HG03097 (cell line): ENCODE measurements around the gene ABHD17A.

Source experiments
- ATAC-seq: cut with Tn5 transposase; IDR thresholded peaks from one replicate; pipeline ENCODE4 v1.9.1; 2021; ENCODE audit not compliant: unreplicated experiment, low FRiP score

ABHD17A gene

DNA sequence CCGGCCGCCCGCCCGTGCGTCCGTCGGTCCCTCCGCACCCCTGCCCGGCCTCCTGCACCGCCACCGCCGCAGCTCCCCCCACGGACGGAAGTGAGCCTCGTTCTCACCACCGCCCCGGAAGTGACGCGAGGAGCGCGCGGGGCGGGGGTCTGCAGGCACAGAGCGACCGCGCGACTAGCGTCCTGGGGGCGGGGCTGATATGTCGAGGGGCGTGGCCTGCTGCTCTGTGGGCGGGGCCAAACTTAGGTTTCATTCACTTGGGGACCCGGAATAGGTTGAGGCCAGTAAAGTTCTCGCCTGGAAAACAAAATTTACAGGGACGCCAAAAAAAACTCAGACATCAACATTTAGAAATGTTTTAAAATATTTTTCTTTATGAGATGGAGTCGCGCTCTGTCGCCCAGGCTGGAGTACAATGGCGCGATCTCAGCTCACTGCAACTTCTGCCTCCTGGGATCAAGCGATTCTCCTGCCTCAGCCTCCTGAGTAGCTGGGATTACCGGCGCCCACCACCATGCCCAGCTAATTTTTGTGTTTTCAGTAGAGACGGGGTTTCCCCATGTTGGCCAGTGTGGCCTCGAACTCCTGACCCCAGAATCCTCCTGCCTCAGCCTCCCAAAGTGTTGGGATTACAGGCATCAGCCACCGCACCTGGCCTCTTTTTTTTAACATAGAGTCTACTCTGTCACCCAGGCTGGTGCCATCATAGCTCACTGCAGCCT, at the start of gene ABHD17A:
TSS of gene ABHD17A (minus strand) at position 99 of the 722 bp plus-strand sequence. CDS start 3,930 bp downstream, outside the sequence.
- ATAC-seq = peak; percentile 65

DNA sequence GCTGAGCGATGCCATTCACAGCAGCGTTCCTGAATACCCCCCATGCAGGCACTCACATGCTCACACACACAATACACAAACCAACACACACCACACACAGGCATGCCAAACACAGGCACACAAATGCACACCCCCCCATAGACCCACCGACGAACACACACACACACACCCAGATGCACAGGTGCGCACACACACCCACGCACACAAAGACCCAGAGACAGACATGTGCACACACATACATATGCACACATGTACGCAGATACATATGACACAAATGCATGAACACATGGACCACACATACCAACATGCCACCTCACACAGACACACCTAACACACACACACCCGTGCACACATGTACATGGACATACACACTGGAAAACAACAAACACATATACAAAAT, 48.6 kb upstream of the ABHD17A start:
- ATAC-seq = no peak

DNA sequence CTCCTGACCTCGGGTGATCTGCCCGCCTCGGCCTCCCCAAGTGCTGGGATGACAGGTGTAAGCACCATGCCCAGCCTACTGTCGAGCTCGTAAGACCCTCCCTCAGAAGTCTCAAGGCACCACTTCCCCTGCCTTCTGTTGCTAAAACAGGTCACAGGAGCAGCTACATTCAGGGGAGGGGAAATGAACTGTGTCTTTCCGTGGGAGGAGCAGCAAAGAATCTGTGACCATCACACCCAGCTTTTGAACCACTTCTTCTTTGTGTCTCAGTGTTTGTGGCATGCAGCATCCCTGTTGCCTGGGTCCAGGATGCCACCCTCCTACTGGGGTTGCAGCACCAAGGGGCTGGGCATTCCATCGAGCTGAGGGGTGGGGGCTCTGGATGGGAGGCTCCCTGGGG, 47.9 kb upstream of the ABHD17A start:
- ATAC-seq = no peak

DNA sequence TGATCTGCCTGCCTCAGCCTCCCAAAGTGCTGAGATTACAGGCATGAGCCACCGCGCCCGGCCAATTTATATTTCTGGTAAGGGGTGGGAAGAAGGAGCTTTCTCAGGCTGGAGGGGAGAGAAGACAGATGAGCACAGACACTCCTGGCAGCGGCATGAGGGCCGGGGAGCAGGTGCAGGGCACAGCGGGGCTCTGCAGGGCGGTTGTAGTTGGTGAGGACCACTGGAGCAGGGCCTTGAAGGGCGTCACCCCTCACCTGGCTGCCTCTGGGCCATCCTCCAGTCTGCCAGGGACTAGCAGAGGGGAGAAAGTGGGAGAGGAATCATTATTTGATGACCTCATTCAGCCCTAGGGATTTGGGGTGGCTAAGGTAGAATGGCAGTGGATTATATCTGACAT, 47.1 kb upstream of the ABHD17A start:
- ATAC-seq = no peak

DNA sequence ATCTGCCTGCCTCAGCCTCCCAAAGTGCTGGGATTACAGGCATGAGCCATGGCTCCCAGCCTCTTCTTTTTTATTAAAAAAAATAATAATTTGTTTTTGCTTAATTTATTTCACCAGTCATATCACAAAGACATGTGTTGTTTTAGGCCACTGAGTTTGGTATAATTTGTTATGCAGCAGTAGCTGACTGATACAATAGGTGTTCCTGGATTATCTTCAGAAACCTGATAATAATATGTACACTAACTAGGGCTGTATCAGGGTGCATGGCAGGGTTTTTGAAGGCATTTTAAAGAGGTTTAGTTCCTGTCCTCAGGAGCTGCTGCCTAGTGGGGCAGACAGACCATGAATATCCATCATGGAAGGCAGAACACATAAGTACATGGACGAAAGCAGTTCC, 46.1 kb upstream of the ABHD17A start:
- ATAC-seq = no peak

DNA sequence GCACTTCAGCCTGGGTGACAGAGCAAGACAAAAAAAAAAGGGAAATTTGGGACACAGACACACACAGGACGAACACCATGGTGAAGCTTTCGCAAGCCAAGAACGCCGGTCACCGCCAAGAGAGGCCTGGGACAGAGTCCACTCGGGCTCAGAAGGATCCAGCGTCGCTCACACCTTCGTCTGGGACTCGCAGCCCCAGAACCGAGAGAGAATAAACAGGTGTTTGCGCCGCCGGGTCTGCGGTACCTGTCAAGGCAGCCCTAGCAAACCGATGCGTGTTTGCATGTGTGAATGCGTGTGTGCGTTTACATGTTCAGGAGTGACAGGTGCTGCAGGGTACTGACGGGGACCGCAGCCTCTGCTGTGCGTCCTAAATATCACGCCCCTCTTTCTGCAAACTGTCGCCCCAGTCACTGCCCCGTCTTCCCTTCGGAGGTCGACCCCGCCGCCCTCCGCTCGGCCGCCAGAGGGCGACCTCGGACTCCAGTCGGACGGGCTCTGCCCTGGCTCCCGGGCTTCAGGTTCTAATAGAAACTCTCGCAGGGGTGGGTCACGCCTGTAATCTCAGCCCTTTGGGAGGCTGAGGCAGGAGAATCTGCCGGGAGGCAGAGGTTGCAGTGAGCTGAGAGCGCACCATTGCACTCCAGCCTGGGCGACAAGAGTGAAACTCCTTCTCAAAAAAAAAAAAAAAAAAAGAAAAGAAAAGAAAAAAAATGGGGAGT, 43.9 kb upstream of the ABHD17A start:
- ATAC-seq = no peak

DNA sequence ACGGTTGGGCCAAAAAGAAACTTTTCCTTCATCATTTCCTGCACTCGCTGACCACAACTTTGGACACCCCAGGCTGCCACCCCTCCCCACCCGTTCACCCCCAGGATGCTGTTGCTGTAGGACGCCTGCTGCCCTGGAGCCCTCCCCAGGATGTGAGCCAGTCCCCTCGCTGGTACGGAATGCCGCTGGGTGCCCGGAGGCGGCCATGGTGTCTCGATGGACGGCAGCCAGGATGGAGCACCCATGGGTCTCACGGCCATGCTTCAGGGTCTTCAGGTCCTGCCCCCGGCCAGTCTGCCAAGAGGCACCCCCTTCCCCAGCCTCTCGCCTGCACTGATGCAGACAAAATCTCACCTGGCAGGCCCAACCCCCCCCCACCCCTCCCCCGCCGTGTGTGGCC, 40.2 kb upstream of the ABHD17A start:
- ATAC-seq = no peak

DNA sequence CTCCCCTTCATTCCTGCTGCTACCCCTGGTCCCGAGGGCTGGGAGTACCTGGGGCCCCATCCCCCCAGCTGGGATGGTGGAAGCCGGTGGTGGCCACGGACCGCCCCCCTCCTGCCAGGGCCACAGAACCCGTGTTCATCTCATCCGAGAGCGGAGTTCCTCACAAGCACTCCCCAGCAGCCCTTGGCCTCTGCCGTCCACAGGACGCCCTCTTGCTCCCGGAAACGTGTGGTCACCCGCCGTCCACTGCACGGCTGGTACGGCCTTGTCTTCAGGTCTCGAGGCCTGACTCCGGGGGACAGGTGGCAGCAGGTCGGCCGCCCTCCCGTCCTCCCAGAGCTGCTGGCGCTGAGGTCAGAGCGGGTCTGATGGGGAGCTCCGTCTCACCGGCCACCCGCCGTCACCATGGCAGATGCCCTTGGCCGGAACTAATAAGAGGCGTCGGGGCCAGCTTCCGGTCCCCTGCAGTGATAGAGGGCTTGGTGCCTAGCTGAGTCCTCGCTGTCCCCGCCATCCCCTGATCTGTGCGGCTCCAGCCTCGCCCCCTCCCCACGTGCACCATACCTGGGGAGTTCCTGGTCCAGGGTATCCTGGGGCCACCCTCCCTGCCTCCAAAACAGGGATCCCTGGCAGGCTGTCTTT, 39.1 kb upstream of the ABHD17A start:
- no peak for ATAC-seq

DNA sequence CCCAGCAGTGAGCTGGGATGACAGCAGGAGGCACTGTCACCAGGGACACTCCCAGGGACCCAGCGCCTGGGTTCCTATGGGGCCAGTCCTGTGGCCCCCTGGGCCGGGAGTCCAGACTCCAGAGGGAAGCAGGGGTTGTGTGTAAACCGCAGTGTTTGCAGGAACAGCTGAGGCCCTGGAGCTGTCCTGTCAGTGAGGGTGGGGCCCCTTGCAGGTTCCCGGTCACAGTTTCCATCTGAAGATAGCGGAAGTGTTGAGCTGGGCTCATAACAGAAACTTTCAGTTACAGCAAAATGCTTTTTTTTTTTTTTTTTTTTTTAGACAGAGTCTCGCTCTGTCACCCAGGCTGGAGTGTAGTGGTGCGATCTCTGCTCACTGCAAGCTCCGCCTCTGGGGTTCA, 38.0 kb upstream of the ABHD17A start:
- no peak for ATAC-seq

DNA sequence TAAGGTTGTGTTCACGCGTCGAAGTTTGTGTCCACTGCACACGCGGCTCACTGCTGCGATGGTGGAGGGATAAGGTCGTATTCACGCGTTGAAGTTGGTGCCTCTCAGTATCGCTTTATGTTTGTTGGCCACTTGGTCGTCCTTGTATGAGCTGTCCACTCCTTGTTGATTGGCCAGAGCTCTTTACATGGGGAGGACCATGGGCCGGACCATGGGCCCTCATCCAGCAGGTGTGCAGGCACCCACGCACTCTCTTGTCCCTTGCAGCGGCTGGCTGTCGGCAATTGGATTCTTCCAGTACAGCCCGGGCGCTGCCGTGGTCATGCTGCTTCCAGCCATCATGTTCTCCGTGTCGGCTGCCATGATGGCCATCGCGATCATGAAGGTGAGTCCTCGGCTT, 37.5 kb upstream of the ABHD17A start:
- ATAC-seq = no peak

DNA sequence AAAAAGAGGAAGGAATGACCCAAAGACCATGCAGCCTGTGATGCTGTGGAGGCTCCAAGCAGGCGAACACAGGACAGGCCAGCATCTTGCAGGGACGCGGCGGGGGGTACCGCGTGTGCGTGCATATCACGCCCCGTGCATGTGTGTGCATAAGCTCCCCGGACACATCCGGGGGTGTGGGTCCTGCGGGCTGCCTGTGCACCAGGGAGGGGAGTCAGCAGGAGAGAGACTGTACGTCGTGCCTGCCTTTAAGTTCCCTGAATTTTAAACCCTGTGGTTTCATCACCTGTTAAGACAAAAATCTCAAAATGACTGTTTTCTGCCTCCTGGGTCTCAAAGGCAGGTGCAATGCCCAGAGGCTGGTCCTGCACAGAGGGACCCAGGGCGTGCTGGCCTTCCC, 36.5 kb upstream of the ABHD17A start:
- ATAC-seq = no peak

DNA sequence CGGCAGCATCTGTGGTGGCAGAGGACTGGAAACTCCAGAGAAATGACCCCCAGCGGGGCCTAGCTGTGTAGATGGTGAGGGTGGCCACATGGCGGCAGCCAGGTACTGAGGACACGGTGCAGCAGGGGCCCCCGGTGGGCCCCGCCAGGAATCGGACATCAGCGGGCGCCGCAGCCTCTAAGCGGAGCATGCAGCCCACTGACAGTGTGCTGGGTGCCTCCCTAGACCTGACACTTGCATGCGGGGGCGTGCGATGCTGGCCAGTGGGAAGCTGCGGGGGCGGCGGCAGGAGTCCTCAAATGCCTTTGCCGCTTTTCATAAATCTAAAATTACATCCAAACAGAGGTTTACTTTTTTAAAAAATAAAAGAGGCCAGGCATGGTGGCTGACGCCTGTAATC, 36.0 kb upstream of the ABHD17A start:
- no peak for ATAC-seq

DNA sequence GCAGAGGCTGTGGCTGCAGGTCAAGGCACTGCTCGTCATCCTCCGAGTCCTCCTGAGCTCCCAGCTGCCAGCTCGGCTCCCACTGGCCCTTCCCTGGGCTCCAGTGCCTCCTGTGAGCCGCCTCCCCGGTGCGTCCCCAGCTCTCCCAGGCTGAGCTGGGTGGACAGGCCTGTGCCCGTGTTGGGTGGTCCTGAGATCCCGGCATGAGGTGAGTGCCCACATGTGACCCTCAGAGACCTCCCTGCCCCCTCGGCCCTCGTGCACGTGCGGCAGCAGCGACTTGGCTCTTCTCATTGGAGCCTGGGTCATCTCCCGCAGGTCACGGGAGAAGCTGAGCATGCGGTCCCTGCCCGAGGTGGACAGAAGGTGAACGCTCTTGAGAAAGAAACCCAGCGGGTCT, 35.3 kb upstream of the ABHD17A start:
- no peak for ATAC-seq

DNA sequence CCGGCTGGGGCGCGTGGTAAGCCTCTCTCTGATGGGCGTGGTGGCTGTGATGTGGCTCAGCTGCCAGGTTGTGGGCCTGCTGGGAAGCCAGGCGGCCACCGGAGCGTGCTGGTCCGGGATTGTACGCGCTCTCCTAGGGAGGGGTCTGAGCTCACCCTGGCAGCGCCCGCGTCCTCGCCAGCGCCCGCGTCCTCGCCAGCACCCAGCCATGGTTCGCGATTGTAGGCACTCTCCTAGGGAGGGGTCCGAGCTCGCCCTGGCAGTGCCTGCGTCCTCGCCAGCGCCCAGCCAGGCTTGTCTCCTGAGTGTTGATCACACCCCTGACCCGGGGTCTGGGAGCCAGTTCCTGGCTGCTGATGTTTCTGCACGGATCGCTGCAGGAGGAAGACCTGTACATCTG, 33.7 kb upstream of the ABHD17A start:
- no peak for ATAC-seq

DNA sequence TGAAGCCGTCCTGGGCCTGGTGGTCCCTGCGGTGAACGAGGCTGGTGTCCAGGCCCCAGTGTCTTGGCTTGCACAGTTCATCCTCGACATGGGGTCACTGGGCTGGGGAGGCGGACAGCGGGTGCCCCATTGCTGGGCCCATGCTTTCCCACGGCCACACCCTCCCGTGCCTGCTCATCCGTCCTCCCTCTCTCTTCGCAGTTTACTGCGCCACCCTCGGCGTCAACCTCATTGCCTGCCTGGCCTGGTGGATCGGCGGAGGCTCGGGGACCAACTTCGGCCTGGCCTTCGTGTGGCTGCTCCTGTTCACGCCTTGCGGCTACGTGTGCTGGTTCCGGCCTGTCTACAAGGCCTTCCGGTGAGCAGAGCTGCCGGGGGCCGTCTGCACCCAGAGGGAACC, 32.6 kb upstream of the ABHD17A start:
- ATAC-seq = no peak

DNA sequence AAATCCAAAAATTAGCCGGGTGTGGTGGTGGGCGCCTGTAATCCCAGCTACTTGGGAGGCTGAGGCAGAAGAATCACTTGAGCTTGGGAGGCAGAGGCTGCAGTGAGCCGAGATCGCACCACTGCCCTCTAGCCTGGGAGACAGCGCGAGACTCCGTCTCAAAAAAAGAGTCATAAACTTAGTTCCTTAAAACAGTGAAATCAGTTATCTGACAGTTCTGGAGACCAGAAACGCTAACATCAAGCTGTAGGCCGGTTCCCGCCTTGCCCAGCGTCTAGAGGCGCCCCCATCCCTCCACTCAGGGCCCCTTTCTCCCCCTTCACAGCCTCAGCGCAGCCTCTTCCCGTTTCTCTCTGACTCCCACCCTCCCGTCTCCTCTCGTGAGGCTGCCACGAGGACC, 31.9 kb upstream of the ABHD17A start:
- ATAC-seq = no peak

DNA sequence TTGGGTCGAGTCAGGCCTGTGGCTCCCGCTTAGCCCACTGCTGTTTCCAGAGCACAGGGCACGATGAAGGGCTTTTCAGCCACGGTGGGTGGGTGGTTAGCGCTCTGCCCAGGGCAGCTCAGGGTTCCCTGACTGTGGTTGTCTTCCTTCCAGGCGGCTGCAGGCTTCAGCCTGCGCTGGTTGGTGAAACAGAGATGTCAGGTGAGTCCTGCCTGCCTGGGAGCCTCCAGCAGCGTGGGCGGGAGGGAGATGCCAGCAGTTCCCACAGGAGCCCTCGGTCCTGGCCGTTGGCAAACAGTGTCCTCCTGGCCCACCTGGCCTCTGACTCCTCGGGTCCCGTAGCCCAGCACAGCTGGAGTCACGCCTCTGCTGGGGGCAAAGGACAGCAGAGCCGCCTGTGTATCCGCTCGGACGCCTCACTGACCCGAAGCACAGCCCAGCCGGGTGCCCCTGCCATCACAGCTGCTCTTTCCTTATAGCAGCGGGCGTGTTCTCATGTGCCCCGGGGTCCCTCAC, 29.6 kb upstream of the ABHD17A start:
- no peak for ATAC-seq

DNA sequence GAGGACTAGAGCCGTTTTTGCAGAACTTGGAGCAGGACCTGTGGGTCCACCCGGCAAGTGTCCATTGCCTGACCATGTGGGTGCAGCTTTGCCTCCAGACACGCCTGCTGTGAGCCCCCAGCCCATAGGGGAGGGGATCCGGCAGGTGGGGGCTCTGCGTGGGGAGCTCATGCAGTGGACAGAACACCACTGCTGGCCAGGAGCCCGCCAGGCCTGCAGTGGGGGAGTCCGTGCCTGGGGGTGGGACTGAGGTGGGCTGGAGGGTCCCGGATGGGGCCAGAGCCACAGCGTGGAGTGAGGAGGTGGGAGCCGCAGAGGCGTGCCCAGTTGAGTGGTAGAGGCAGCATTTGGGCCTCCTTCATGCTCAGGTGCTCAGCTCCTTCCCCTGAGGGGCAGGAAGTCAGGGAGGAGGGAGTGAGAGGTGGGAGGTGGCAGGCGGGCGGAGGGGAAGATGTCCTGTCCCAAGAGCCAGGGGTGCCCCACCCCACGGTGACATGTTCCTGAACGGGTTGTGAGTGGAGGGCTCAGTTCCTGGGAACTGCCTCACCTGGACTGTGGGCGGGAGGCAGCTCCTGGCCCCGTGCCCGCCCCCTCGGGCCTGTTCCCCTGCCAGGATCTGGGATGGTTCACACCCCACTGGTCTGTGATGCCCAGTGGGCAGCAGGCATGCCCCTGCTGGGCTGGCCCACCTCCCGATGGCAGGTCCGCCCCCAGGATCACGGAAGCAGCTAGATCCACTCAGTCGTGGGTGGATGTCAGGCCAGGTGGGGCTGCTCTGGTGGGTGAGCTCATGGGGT, 28.7 kb upstream of the ABHD17A start:
- ATAC-seq = no peak

DNA sequence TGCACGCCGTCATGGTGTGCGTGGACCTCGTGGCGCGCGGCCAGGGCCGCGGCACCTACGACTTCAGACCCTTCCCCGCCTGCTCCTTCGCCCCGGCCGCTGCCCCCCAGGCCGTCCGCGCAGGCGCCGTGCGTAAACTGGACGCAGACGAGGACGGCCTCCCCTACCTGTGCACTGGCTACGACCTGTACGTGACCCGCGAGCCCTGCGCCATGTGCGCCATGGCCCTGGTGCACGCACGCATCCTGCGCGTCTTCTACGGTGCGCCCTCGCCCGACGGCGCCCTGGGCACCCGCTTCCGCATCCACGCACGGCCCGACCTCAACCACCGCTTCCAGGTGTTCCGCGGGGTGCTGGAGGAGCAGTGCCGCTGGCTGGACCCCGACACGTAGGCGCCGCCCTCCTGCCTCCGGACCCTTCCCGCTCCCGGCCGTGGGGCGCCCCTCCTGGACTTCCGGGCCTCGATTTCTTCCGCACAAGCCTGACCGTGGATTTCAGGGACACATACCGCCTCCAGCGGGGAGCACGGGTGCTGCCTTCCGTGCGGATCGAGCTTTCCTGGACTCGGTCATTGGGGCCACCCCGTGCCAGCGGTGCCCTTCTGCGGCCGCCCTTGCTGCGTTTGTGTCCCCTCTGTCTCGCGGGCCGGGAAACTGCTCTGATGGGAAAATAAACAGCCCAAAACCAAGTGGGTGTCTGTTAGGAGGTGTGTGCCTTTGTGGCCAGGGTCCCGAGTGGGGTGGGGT, 27.6 kb upstream of the ABHD17A start:
- no peak for ATAC-seq

DNA sequence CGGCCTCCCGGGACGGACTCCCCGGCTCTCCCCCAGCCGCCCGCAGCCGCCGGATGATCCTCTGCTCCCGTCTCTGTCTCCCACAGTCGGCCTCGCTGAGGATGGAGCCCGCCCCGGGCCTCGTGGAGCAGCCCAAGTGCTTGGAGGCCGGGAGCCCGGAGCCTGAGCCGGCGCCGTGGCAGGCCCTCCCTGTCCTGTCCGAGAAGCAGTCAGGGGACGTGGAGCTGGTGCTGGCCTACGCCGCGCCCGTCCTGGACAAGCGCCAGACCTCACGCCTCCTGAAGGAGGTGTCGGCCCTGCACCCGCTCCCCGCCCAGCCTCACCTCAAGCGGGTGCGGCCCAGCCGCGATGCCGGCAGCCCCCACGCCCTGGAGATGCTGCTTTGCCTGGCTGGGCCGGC, 26.7 kb upstream of the ABHD17A start:
- no peak for ATAC-seq
